ENCODE results near the gene HHIPL1.

HHIPL1 gene

DNA sequence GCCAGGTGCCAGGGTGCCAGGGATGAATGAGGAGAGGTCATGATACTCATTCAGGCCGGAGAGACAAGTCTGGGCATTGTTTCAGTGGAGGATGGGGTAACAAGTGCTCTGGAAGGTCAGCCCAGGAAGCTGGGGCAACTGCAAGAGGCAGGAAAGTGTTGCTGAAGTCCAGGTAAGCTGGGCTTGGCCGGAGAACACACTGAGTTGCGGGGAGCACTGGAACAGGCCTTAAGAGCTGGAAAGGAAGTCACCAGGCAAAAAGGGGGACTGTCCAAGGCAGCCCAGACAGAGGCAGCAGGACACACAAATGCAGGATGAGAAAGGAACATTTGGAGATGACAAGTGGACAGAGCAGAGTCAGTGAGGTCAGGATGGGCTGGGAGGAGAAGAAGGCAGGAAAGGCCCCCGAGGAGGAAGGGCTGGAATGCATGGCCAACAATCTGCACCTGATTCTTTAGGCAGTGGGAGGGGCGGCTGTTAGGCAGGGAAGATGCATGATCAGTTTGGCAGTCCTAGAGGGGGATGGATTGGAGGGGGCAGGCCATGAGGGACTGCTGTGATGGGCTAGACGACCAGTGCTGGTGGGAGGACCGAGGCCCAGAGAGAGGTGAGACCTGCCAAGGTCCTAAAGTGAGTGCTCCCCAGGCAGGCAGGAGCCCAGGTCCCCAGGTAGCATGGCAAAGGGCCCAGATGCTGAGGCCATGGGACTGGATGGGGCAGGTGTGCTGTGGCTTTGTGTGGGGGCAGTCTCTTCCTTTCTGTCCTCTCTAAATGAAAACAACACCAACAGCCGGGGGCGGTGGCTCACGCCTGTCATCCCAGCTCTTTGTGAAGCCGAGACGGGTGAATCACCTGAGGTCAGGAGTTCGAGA is 17.2 kb upstream of the HHIPL1 start:
- TF ChIP-seq, protein P1, sequence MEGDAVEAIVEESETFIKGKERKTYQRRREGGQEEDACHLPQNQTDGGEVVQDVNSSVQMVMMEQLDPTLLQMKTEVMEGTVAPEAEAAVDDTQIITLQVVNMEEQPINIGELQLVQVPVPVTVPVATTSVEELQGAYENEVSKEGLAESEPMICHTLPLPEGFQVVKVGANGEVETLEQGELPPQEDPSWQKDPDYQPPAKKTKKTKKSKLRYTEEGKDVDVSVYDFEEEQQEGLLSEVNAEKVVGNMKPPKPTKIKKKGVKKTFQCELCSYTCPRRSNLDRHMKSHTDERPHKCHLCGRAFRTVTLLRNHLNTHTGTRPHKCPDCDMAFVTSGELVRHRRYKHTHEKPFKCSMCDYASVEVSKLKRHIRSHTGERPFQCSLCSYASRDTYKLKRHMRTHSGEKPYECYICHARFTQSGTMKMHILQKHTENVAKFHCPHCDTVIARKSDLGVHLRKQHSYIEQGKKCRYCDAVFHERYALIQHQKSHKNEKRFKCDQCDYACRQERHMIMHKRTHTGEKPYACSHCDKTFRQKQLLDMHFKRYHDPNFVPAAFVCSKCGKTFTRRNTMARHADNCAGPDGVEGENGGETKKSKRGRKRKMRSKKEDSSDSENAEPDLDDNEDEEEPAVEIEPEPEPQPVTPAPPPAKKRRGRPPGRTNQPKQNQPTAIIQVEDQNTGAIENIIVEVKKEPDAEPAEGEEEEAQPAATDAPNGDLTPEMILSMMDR (IDR thresholded peaks at IDR 0.05; ENCODE audit: borderline replicate concordance, insufficient read depth, low read depth, low read length) = no peak
- no peak overlapping the region for H3K4me3 ChIP-seq (ENCODE audit: low read depth, low read length)

DNA sequence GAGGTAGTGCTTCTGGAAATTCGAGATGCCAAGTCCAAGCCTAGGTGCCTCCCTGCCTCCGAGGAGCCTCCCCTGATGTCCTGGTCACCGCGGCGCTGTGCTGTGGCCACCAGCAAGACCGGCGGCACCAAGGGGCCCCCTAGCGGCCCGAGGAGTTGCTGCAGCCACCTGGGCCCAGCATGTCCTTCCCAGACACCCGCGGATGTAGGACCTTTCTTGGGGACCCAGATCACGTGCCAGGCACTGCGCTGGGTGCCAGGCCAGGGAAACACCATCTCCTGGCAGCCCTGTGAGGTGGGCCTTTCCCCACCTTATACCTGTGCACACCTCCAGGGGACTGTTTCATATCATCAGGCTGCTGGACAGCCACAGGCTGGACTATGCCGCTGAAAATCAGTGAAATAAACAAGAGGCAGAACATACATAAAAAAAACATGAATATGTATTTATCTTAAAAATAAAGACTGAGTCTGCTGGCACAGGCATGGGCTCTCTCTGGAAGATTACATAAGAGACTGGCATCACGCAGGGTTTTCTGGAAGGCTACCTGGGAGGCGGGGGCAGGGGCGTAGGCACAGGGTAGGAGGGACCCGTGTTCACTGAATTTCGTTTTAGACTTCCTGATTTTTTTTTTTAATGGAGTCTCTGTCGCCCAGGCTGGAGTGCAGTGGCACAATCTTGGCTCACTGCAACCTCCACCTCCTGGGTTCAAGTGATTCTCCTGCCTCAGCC is 15.9 kb upstream of the HHIPL1 start:
- H3K4me3 ChIP-seq (ENCODE audit: low read depth, low read length) = no peak overlapping the region
- TF ChIP-seq, protein P1 (IDR thresholded peaks at IDR 0.05; ENCODE audit: borderline replicate concordance, insufficient read depth, low read depth, low read length) = peak; percentile 99

DNA sequence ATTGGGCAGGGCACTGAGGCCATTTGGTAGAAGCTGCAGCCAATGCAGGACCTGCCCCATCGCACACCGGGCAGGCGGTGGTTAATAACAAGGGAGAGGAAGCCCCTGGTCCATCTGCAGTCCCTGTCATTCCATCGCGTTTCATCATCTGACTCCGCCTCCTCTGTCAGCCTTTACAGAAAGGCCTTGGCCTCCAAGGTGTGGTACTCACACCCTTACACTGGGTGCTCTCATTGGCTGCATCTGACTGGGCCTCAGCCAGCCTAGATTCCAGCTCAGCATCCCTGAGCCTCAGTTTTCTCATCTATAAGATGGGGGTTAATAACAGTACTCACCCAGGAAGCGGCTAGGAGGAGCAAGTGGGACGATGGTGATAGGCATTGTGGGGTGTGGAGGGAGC is 14.7 kb upstream of the HHIPL1 start:
- TF ChIP-seq, protein P1 (IDR thresholded peaks at IDR 0.05; ENCODE audit: borderline replicate concordance, insufficient read depth, low read depth, low read length) = no peak
- H3K4me3 ChIP-seq (ENCODE audit: low read depth, low read length) = no peak overlapping the region

DNA sequence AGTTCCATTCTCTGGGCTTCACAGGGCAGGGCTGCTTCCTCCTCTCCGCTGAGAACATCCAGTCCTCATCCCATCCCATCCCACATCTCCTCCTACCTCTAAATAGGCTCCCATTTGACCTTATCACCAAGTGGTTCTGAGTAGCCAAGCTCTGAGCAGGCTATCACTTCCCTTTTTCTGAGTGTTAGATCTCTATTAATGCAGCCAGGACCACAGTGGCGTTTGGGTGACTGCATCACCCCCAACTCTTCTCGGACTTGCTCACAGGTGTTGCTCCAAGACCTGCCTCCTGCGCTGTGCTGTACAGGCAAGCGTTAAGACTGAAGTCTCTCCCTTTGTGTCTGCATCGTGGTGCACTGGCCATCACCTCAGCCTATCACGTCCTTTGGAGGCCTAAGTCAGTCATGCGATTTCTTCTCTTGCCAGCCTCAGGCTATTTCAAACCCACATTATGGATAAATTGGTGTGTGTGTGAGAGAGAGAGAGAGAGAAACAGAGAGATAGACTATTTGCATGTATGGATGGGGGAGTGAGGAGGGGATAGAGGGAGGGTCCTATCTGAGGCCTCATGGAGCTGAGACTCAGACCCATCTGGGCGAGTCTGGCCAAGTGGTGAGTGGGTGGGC is 12.4 kb upstream of the HHIPL1 start:
- no peak overlapping the region for H3K4me3 ChIP-seq (ENCODE audit: low read depth, low read length)
- TF ChIP-seq, protein P1 (IDR thresholded peaks at IDR 0.05; ENCODE audit: borderline replicate concordance, insufficient read depth, low read depth, low read length) = no peak

DNA sequence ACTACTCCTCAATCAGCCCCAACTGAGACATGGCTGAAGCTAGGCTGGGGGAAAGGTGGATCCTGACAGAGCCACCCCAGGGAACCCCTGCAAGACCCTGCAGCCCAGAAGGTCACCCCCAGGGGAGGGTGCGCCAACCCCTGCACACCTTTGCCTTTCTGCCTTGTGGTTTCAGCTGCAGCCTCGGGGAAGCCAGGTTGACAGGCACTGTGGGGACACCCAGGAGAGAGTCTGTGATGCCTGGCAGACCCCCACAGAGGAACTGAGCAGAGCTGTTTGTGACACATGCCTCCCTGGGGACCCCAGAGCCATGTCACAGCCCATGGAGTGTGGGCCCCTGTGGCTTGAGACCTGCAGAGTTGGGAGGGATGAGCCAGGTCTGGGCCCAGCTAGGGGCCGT is 11.8 kb upstream of the HHIPL1 start:
- no peak overlapping the region for H3K4me3 ChIP-seq (ENCODE audit: low read depth, low read length)
- TF ChIP-seq, protein P1 (IDR thresholded peaks at IDR 0.05; ENCODE audit: borderline replicate concordance, insufficient read depth, low read depth, low read length) = no peak

DNA sequence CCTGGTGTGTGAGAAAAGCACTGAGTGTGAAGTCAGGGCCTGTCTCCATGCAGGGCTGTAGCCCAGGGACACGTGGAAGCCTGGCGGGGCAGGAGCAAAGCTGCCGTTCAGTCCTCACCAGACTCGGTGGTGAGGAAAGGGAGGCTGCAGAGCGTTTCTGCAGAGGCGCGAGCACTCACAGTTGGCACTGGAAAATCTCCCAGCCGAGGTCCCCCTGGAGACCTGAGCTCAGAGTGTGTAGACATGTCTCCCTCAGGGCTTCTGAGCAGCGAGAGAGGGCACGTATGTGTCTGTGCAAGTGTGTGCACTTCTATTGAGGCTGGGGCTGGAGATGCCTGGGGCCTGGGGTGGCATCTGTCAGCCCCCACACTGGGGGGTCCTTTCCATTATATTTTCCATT is 11.0 kb upstream of the HHIPL1 start:
- TF ChIP-seq, protein P1 (IDR thresholded peaks at IDR 0.05; ENCODE audit: borderline replicate concordance, insufficient read depth, low read depth, low read length) = no peak
- H3K4me3 ChIP-seq (ENCODE audit: low read depth, low read length) = no peak overlapping the region

Data from GM12875 (cell line).